H1 (cell line): ENCODE results near the gene PCBP4. TPM values are rescaled to one million over a fixed set of nuclear protein-coding genes. Genes with fewer than 3 reads are reported as not detected.

Source experiments
- BACH1 ChIP-seq: IDR thresholded peaks from 2 replicates; pipeline ENCODE4 v1.6.1; 2012; ENCODE audit warnings: low read length, improper control_type of control experiment
- CBX5 ChIP-seq: fragments of 300-800, 300-1000 bp; sonication (generic); IDR thresholded peaks from 2 replicates; pipeline ENCODE4 v1.7.1; 2016; ENCODE audit warnings: antibody characterized with exemption, low read length, low read depth
- CBX8 ChIP-seq: fragments of 300-800, 300-1000 bp; sonication (generic); IDR thresholded peaks from 2 replicates; pipeline ENCODE4 v1.7.1; 2016; ENCODE audit warnings: low read depth, low read length, borderline replicate concordance
- GABPA ChIP-seq: IDR thresholded peaks from 2 replicates; pipeline ENCODE4 v1.6.1; 2011; ENCODE audit warnings: mild to moderate bottlenecking, low read length, moderate library complexity, borderline replicate concordance; ENCODE audit not compliant: insufficient read depth
- JUN ChIP-seq: IDR thresholded peaks from 2 replicates; pipeline ENCODE4 v1.6.1; 2011; ENCODE audit warnings: low read depth, mild to moderate bottlenecking, improper control_type of control experiment, low read length
- MAFK ChIP-seq: IDR thresholded peaks from 2 replicates; pipeline ENCODE4 v1.6.1; 2012; ENCODE audit warnings: low read depth, mild to moderate bottlenecking, improper control_type of control experiment, low read length
- POLR2A ChIP-seq, 2 experiments: IDR thresholded peaks; 1 replicate in 1 of 2; 2 replicates in 1 of 2; pipeline ENCODE4 v1.6.1; 2011; ENCODE audit warnings: low read depth in 2 of 2, low read length in 2 of 2, mild to moderate bottlenecking in 2 of 2; ENCODE audit errors: control extremely low read depth in 1 of 2
- POLR2AphosphoS5 ChIP-seq: IDR thresholded peaks from 2 replicates; pipeline ENCODE4 v1.6.1; 2011; ENCODE audit warnings: low read depth, low read length
- SAP30 ChIP-seq: fragments of 300-600 bp; sonication (generic); IDR thresholded peaks from 2 replicates; pipeline ENCODE4 v1.7.1; 2012; ENCODE audit warnings: low read length, moderate library complexity, mild to moderate bottlenecking, inconsistent platforms; ENCODE audit not compliant: insufficient read depth, insufficient replicate concordance
- SP4 ChIP-seq: IDR thresholded peaks from 2 replicates; pipeline ENCODE4 v1.6.1; 2012; ENCODE audit warnings: low read length, inconsistent platforms
- SRF ChIP-seq: IDR thresholded peaks from 2 replicates; pipeline ENCODE4 v1.6.1; 2011; ENCODE audit warnings: mild to moderate bottlenecking, low read depth, low read length, moderate library complexity
- SUZ12 ChIP-seq: fragments of 200-600 bp; sonication (generic); IDR thresholded peaks from 2 replicates; pipeline ENCODE4 v1.6.1; 2012; ENCODE audit warnings: mild to moderate bottlenecking, inconsistent platforms, low read length, moderate library complexity, mixed read lengths
- TAF1 ChIP-seq: IDR thresholded peaks from 2 replicates; pipeline ENCODE4 v1.6.1; 2011; ENCODE audit warnings: mild to moderate bottlenecking, low read depth, low read length
- TAF7 ChIP-seq: optimal IDR thresholded peaks from 2 replicates; pipeline ENCODE3; 2011; ENCODE audit warnings: low read depth, mild to moderate bottlenecking, inconsistent platforms, low read length, moderate library complexity, borderline replicate concordance
- TCF12 ChIP-seq: IDR thresholded peaks from 2 replicates; pipeline ENCODE4 v1.6.1; 2011; ENCODE audit warnings: low read depth, mild to moderate bottlenecking, low read length
- polyA plus RNA-seq, 7 experiments: library from polyadenylated mRNA; depleted of rRNA in 3 of 7; stranded (reverse) in 5 of 7; unstranded in 2 of 7; fragments of >200 nt in 5 of 7; fragments of 200-250 nt in 2 of 7; gene quantifications; 1 replicate in 5 of 7; 2 replicates in 1 of 7; 4 replicates in 1 of 7; pipeline versions ENCODE4 v1.2.1 to v1.2.3, GENCODE V29; 2011 to 2013; ENCODE audit warnings: missing spikeins in 2 of 7, mixed read lengths in 2 of 7
- total RNA-seq: library from RNA; stranded (reverse); fragmentation: NEBNext Ultra II Directional; extraction: Animal tissue kit (Norgen Biotek cat#: 25700); gene quantifications from 2 replicates; pipeline ENCODE4 v1.2.1, GENCODE V29; 2021
- TF ChIP-seq, protein P1 (sequence below), 3 experiments: IDR thresholded peaks; 1 replicate in 2 of 3; 2 replicates in 1 of 3; pipeline versions ENCODE4 v1.5.1 to v1.6.1; 2011; ENCODE audit warnings: low read length in 3 of 3, mild to moderate bottlenecking in 3 of 3, inconsistent platforms in 2 of 3, low read depth in 1 of 3, moderate library complexity in 1 of 3; ENCODE audit not compliant: insufficient read depth in 1 of 3; ENCODE audit errors: control extremely low read depth in 1 of 3
- TF ChIP-seq, protein P2 (sequence below): IDR thresholded peaks from 2 replicates; pipeline ENCODE4 v1.6.1; 2012; ENCODE audit warnings: inconsistent platforms

Gene PCBP4
- total and polyA plus RNA-seq, 2 of the 8 experiments (the other 6 are each of a cell fraction or from before 2014, with no cell fraction given) = 16.4 to 34.1 TPM

DNA sequence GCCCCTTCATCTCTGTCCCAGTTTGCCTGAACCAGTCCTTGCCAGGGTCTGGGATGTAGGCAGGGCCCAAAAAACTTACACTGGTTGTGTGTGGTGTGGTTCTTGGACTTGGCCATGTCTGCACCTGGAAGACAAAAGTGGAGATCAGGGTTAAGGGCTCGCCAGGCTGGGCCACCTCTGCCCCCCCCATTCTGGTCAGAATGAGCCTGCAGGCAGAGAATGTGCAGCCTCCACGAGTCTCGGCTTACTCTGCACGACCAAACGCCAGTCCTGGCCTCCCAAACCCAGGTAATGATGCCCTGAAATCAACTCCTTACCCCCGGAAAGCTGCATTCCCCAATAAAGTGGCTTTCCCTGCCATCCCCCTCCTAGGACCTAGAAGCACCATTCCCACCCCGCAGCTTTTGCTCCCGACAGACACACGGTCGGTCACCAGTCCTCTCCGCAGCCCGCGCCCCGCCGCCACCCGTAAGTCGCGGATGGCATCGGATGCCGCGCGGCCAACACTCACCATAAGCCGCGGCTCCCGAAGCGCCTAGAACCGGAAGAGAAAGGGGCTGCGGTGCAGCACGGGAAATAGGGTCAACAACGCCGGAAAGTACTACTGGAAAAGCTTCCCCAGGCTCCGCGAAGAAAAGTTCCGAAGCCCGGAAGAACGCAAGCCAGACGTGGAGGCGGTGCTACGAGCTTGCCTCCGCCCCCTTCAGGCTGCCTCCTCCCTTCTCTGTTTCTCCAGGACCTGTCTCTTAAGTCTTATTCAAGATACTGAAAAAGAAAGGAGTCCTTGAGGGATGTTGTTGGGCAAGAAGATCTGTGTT, 28.3 kb upstream of the PCBP4 start, which contains the start of gene RPL29 (continued):
- TF ChIP-seq CBX5 (no peak), JUN (no peak), TCF12 (no peak), BACH1 (no peak), SRF (peak; percentile 73; the same call in 1 of the 2 replicates), CBX8 (no peak), GABPA (peak; percentile 100), SUZ12 (no peak), SP4 (no peak; the same call in 1 of the 2 replicates), TAF7 (peak; percentile 99), MAFK (no peak), SAP30 (no peak), POLR2A (IDR thresholded peaks at IDR 0.05; ENCODE audit: control extremely low read depth in 1 of 2, low read depth in 2 of 2, low read length in 2 of 2) (peak in 1 of 2 experiments; percentile 96; a peak in 2 of 3 replicates), TAF1 (peak; percentile 100), POLR2AphosphoS5 (peak; percentile 95)
- TF ChIP-seq, protein P1, sequence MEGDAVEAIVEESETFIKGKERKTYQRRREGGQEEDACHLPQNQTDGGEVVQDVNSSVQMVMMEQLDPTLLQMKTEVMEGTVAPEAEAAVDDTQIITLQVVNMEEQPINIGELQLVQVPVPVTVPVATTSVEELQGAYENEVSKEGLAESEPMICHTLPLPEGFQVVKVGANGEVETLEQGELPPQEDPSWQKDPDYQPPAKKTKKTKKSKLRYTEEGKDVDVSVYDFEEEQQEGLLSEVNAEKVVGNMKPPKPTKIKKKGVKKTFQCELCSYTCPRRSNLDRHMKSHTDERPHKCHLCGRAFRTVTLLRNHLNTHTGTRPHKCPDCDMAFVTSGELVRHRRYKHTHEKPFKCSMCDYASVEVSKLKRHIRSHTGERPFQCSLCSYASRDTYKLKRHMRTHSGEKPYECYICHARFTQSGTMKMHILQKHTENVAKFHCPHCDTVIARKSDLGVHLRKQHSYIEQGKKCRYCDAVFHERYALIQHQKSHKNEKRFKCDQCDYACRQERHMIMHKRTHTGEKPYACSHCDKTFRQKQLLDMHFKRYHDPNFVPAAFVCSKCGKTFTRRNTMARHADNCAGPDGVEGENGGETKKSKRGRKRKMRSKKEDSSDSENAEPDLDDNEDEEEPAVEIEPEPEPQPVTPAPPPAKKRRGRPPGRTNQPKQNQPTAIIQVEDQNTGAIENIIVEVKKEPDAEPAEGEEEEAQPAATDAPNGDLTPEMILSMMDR (IDR thresholded peaks at IDR 0.05; ENCODE audit: control extremely low read depth in 1 of 3, insufficient read depth in 1 of 3, low read depth in 1 of 3, low read length in 3 of 3) = peak in 1 of 3 experiments; percentile 2; a peak in 1 of 4 replicates
- TF ChIP-seq, protein P2, sequence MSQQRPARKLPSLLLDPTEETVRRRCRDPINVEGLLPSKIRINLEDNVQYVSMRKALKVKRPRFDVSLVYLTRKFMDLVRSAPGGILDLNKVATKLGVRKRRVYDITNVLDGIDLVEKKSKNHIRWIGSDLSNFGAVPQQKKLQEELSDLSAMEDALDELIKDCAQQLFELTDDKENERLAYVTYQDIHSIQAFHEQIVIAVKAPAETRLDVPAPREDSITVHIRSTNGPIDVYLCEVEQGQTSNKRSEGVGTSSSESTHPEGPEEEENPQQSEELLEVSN = no peak
